H9 (cell line): ENCODE data around the gene DDX24. TPM values are rescaled to one million over a fixed set of nuclear protein-coding genes. Genes with fewer than 3 reads are reported as not detected.

Source experiments
- DNase-seq: peaks from one replicate; pipeline ENCODE4 v3.0.0-alpha.2; 2017
- H2AFZ ChIP-seq: one replicate; pipeline ENCODE4 v1.6.1; 2013; ENCODE audit warnings: mild to moderate bottlenecking, low read length, control low read depth, moderate library complexity
- H2AK5ac ChIP-seq: 2 replicates; pipeline ENCODE4 v1.6.1; 2013; ENCODE audit warnings: low read length, control low read depth, mixed read lengths; ENCODE audit not compliant: insufficient read length
- H2BK120ac ChIP-seq: one replicate; pipeline ENCODE4 v1.6.1; 2013; ENCODE audit warnings: low read depth, mild to moderate bottlenecking, low read length, control low read depth, inconsistent platforms; ENCODE audit not compliant: poor library complexity, severe bottlenecking
- H2BK12ac ChIP-seq: 2 replicates; pipeline ENCODE4 v1.6.1; 2013; ENCODE audit warnings: low read length, control low read depth, mixed read lengths, low read depth; ENCODE audit not compliant: insufficient read length
- H2BK15ac ChIP-seq: 2 replicates; pipeline ENCODE4 v1.6.1; 2013; ENCODE audit warnings: low read depth, low read length, control low read depth
- H2BK20ac ChIP-seq: one replicate; pipeline ENCODE4 v1.6.1; 2013; ENCODE audit warnings: low read depth, mild to moderate bottlenecking, low read length, control low read depth, inconsistent platforms; ENCODE audit not compliant: poor library complexity, severe bottlenecking
- H2BK5ac ChIP-seq: 2 replicates; pipeline ENCODE4 v1.6.1; 2013; ENCODE audit warnings: low read length, control low read depth, mixed read lengths; ENCODE audit not compliant: insufficient read length
- H3K14ac ChIP-seq: 2 replicates; pipeline ENCODE4 v1.6.1; 2013; ENCODE audit warnings: low read length, control low read depth; ENCODE audit not compliant: insufficient read depth
- H3K18ac ChIP-seq: 2 replicates; pipeline ENCODE4 v1.6.1; 2013; ENCODE audit warnings: low read depth, mild to moderate bottlenecking, mixed read lengths, low read length, control low read depth; ENCODE audit not compliant: insufficient read length
- H3K23ac ChIP-seq: 2 replicates; pipeline ENCODE4 v1.6.1; 2013; ENCODE audit warnings: low read length, control low read depth, mixed read lengths, low read depth; ENCODE audit not compliant: insufficient read length
- H3K23me2 ChIP-seq: 2 replicates; pipeline ENCODE4 v1.6.1; 2013; ENCODE audit warnings: low read depth, mild to moderate bottlenecking, mixed read lengths, low read length, control low read depth; ENCODE audit not compliant: insufficient read length, poor library complexity, severe bottlenecking
- H3K27ac ChIP-seq: 2 replicates; pipeline ENCODE4 v1.5.1; 2013; ENCODE audit warnings: low read length, control low read depth, mixed read lengths, low read depth; ENCODE audit not compliant: insufficient read length
- H3K27me3 ChIP-seq: 2 replicates; pipeline ENCODE4 v1.6.1; 2013; ENCODE audit warnings: low read length, control low read depth, inconsistent platforms; ENCODE audit not compliant: insufficient read depth
- H3K4ac ChIP-seq: 2 replicates; pipeline ENCODE4 v1.6.1; 2013; ENCODE audit warnings: low read depth, mild to moderate bottlenecking, control low read depth, inconsistent platforms, low read length, moderate library complexity
- H3K4me1 ChIP-seq: 2 replicates; pipeline ENCODE4 v1.6.1; 2013; ENCODE audit warnings: low read length, control low read depth, inconsistent platforms; ENCODE audit not compliant: insufficient read depth
- H3K4me2 ChIP-seq: 2 replicates; pipeline ENCODE4 v1.6.1; 2013; ENCODE audit warnings: low read length, control low read depth, mixed read lengths; ENCODE audit not compliant: insufficient read length, insufficient read depth
- H3K56ac ChIP-seq: 2 replicates; pipeline ENCODE4 v1.6.1; 2013; ENCODE audit warnings: low read depth, mild to moderate bottlenecking, mixed read lengths, low read length, control low read depth; ENCODE audit not compliant: insufficient read length
- H3K79me1 ChIP-seq: 2 replicates; pipeline ENCODE4 v1.6.1; 2013; ENCODE audit warnings: low read depth, mild to moderate bottlenecking, moderate library complexity, low read length, control low read depth, inconsistent platforms; ENCODE audit not compliant: insufficient read depth, poor library complexity, severe bottlenecking
- H3K79me2 ChIP-seq: 2 replicates; pipeline ENCODE4 v1.6.1; 2013; ENCODE audit warnings: low read length, control low read depth, inconsistent platforms; ENCODE audit not compliant: insufficient read depth
- H3K9ac ChIP-seq: 2 replicates; pipeline ENCODE4 v1.6.1; 2013; ENCODE audit warnings: low read length, control low read depth, mixed read lengths; ENCODE audit not compliant: insufficient read length; ENCODE audit errors: extremely low read depth
- H3K9me3 ChIP-seq: one replicate; pipeline ENCODE4 v1.6.1; 2013; ENCODE audit warnings: low read depth, low read length, inconsistent platforms; ENCODE audit not compliant: control insufficient read depth
- H3T11ph ChIP-seq: one replicate; pipeline ENCODE4 v1.6.1; 2013; ENCODE audit warnings: mild to moderate bottlenecking, low read length, control low read depth, inconsistent platforms
- H4K20me1 ChIP-seq: one replicate; pipeline ENCODE4 v1.6.1; 2013; ENCODE audit not compliant: control insufficient read depth, insufficient read length, insufficient read depth
- H4K5ac ChIP-seq: 2 replicates; pipeline ENCODE4 v1.6.1; 2013; ENCODE audit warnings: low read depth, mild to moderate bottlenecking, mixed read lengths, low read length, control low read depth; ENCODE audit not compliant: insufficient read length
- H4K8ac ChIP-seq: replicated peaks from 2 replicates; pipeline ENCODE4 v1.6.1; 2013; ENCODE audit warnings: low read length, control low read depth, mixed read lengths, low read depth; ENCODE audit not compliant: insufficient read length
- H4K91ac ChIP-seq: 2 replicates; pipeline ENCODE4 v1.6.1; 2013; ENCODE audit warnings: low read depth, mild to moderate bottlenecking, moderate library complexity, mixed read lengths, low read length, control low read depth; ENCODE audit not compliant: insufficient read length
- H3K27ac Mint-ChIP-seq, 3 experiments: 2 replicates in 2 of 3; 3 replicates in 1 of 3; pipeline ENCODE4 v1.8.0; 2020 to 2021; ENCODE audit warnings: mixed read lengths in 3 of 3, mild to moderate bottlenecking in 1 of 3, moderate library complexity in 1 of 3
- H3K27me3 Mint-ChIP-seq: 2 replicates; pipeline ENCODE4 v1.8.0; 2021; ENCODE audit warnings: low read depth, mild to moderate bottlenecking, moderate library complexity, mixed read lengths
- H3K36me3 Mint-ChIP-seq, 3 experiments: 2 replicates in 2 of 3; 3 replicates in 1 of 3; pipeline ENCODE4 v1.8.0; 2020 to 2021; ENCODE audit warnings: low read depth in 3 of 3, mixed read lengths in 3 of 3; ENCODE audit not compliant: insufficient read depth in 1 of 3
- H3K4me1 Mint-ChIP-seq, 2 experiments: 2 replicates each; pipeline ENCODE4 v1.8.0; 2020; ENCODE audit warnings: mixed read lengths in 2 of 2
- H3K4me3 Mint-ChIP-seq, 2 experiments: 2 replicates in 1 of 2; 3 replicates in 1 of 2; pipeline ENCODE4 v1.8.0; 2020 to 2021; ENCODE audit warnings: mild to moderate bottlenecking in 2 of 2, mixed read lengths in 2 of 2, moderate library complexity in 1 of 2
- H3K9me3 Mint-ChIP-seq, 2 experiments: 2 replicates in 1 of 2; 3 replicates in 1 of 2; pipeline ENCODE4 v1.8.0; 2020; ENCODE audit warnings: mild to moderate bottlenecking in 2 of 2, mixed read lengths in 2 of 2, moderate library complexity in 1 of 2
- CTCF ChIP-seq: fragments of 200-600 bp; sonication (generic); conservative IDR thresholded peaks from 3 replicates; pipeline ENCODE4 v1.8.0; 2021; ENCODE audit warnings: antibody characterized with exemption, mild to moderate bottlenecking
- WGBS: extraction: QIAGEN DNeasy Blood & Tissue Kit; methylation state at CpG from one replicate; pipeline ENCODE4 v1.1.7; 2013; ENCODE audit warnings: missing lambda C conversion rate, low lambda C conversion rate, mixed read lengths; ENCODE audit not compliant: insufficient read length; ENCODE audit errors: extremely low coverage; 5-methylcytosine and 5-hydroxymethylcytosine counted together
- total RNA-seq: library from RNA; stranded (reverse); gene quantifications from 2 replicates; pipeline ENCODE4 v1.2.1, GENCODE V29; 2021

Gene DDX24
- total RNA-seq, 1 experiment from 2014 or later: 172 TPM

- Histone ChIP-seq H3K4me2 (no peak overlapping the region), H3K18ac (no peak overlapping the region), H3K14ac (no peak overlapping the region), H3K27ac (no peak overlapping the region), H2BK5ac (no peak overlapping the region), H2AK5ac (no peak overlapping the region), H2BK12ac (no peak overlapping the region), H3K9me3 (no peaks in the 10 kb centered on the region), H2AFZ (no peak overlapping the region), H3K4me1 (no peaks in the 10 kb centered on the region), H3T11ph (no peak overlapping the region), H2BK20ac (no peak overlapping the region), H3K9ac (no peak overlapping the region), H3K79me1 (no peaks in the 10 kb centered on the region), H4K5ac (no peak overlapping the region), H4K20me1 (no peaks in the 10 kb centered on the region), H3K23ac (no peak overlapping the region), H3K56ac (no peak overlapping the region), H2BK15ac (no peak overlapping the region), H3K23me2 (no peaks in the 10 kb centered on the region), H3K27me3 (no peaks in the 10 kb centered on the region), H4K8ac (no peak overlapping the region), H2BK120ac (no peak overlapping the region), H3K79me2 (no peaks in the 10 kb centered on the region), H4K91ac (no peak overlapping the region), H3K4ac (no peak overlapping the region)
- peaks cover 4% of the 10 kb centered on the region for H3K27me3 Mint-ChIP-seq
- H3K4me1 Mint-ChIP-seq: peaks cover 16 to 20% of the 10 kb centered on the region in 2 experiments
- H3K9me3 Mint-ChIP-seq: no peaks in the 10 kb centered on the region
- no peaks in the 10 kb centered on the region; a peak in 1 of 7 replicates for H3K36me3 Mint-ChIP-seq
- H3K4me3 Mint-ChIP-seq: no peak overlapping the region
- TF ChIP-seq CTCF: no peak
- DNase-seq: peak; percentile 17
- peak overlapping the region in 1 of 3 experiments; percentile 50; a peak in 1 of 7 replicates for H3K27ac Mint-ChIP-seq
- WGBS: no CpG with 5 or more reads among the region's 20 CpGs
Measured at GRCh38 chr14:94111276-94112095, 30.5 kb upstream of the DDX24 start.
